ENCODE measurements around the gene GNAI3. TPM values are rescaled to one million over a fixed set of nuclear protein-coding genes. Genes with fewer than 3 reads are reported as not detected.

The GNAI3 gene
- total and polyA plus RNA-seq, 2 donors (not counting 1 experiment from before 2014, with no cell fraction given) = 11.4 to 14.4 TPM

GRCh38 chr1:109661391-109661790 is 113.0 kb downstream of the GNAI3 start:
- H3K4me1 ChIP-seq (ENCODE audit: control insufficient read depth, extremely low read depth, insufficient read depth, low read length) = peaks cover 3% of the 10 kb centered on the region
- no peaks in the 10 kb centered on the region for H3K79me2 ChIP-seq (ENCODE audit: control insufficient read depth, insufficient read depth, low read length)
- no peaks in the 10 kb centered on the region for H3K27me3 ChIP-seq (ENCODE audit: control insufficient read depth, insufficient read depth, low read length)
- H3K27ac ChIP-seq (ENCODE audit: insufficient read depth, low read length) = no peak overlapping the region
- no peaks in the 10 kb centered on the region for H4K20me1 ChIP-seq (ENCODE audit: control insufficient read depth, extremely low read depth, insufficient read depth, low read length)
- no peaks in the 10 kb centered on the region for H3K36me3 ChIP-seq (ENCODE audit: control insufficient read depth, insufficient read depth, low read length)
- TF ChIP-seq, protein P1, sequence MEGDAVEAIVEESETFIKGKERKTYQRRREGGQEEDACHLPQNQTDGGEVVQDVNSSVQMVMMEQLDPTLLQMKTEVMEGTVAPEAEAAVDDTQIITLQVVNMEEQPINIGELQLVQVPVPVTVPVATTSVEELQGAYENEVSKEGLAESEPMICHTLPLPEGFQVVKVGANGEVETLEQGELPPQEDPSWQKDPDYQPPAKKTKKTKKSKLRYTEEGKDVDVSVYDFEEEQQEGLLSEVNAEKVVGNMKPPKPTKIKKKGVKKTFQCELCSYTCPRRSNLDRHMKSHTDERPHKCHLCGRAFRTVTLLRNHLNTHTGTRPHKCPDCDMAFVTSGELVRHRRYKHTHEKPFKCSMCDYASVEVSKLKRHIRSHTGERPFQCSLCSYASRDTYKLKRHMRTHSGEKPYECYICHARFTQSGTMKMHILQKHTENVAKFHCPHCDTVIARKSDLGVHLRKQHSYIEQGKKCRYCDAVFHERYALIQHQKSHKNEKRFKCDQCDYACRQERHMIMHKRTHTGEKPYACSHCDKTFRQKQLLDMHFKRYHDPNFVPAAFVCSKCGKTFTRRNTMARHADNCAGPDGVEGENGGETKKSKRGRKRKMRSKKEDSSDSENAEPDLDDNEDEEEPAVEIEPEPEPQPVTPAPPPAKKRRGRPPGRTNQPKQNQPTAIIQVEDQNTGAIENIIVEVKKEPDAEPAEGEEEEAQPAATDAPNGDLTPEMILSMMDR (conservative IDR thresholded peaks at IDR 0.05 in 1 of 2, IDR thresholded peaks at IDR 0.05 in 1 of 2; ENCODE audit: low read depth in 1 of 2, low read length in 2 of 2) = no peak
- no peak for TF ChIP-seq EZH2 (IDR thresholded peaks at IDR 0.05; ENCODE audit: low read length, missing control alignments)
- no peak overlapping the region for H2AFZ ChIP-seq (ENCODE audit: low read length)
- DNase-seq (ENCODE audit: low read depth in 2 of 2) = no peak
- no peak overlapping the region for H3K4me2 ChIP-seq (ENCODE audit: extremely low read depth, insufficient read depth, low read length)
- H3K9me3 ChIP-seq (ENCODE audit: control insufficient read depth, insufficient read depth, low read depth, low read length) = no peaks in the 10 kb centered on the region
- H3K4me3 ChIP-seq (replicated peaks in 1 of 4; ENCODE audit: control extremely low read depth in 1 of 4, insufficient read depth in 1 of 4, low read depth in 3 of 4, low read length in 4 of 4) = no peak overlapping the region
- no peak overlapping the region for H3K9ac ChIP-seq (ENCODE audit: insufficient read depth, low read length)

DNA sequence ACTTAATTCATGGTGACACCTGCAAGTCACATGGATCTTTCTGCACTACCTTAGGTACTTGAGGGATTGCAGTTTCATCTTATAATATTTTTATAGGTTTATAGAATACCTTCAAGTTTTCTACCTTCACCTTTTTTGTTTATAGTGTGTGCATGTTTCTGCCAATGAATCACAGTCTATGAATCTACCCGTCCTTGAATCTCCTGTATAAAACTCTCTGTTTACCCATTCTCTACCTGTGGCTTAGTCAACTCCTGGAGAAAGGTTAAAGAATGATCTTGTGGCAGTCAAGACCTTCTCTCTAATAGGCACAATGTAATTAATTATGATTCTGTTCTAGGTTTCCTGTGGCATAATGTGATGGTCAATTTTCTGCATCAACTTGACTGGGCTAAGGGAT is 116.3 kb downstream of the GNAI3 start:
- H3K36me3 ChIP-seq (ENCODE audit: control insufficient read depth, insufficient read depth, low read length) = no peaks in the 10 kb centered on the region
- no peak overlapping the region for H2AFZ ChIP-seq (ENCODE audit: low read length)
- H3K27ac ChIP-seq (ENCODE audit: insufficient read depth, low read length) = no peak overlapping the region
- peaks cover 3% of the 10 kb centered on the region for H3K4me1 ChIP-seq (ENCODE audit: control insufficient read depth, extremely low read depth, insufficient read depth, low read length)
- H3K9ac ChIP-seq (ENCODE audit: insufficient read depth, low read length) = no peak overlapping the region
- no peak overlapping the region for H3K4me3 ChIP-seq (replicated peaks in 1 of 4; ENCODE audit: control extremely low read depth in 1 of 4, insufficient read depth in 1 of 4, low read depth in 3 of 4, low read length in 4 of 4)
- no peaks in the 10 kb centered on the region for H4K20me1 ChIP-seq (ENCODE audit: control insufficient read depth, extremely low read depth, insufficient read depth, low read length)
- DNase-seq (ENCODE audit: low read depth in 2 of 2) = no peak
- TF ChIP-seq, protein P1 (conservative IDR thresholded peaks at IDR 0.05 in 1 of 2, IDR thresholded peaks at IDR 0.05 in 1 of 2; ENCODE audit: low read depth in 1 of 2, low read length in 2 of 2) = no peak
- TF ChIP-seq EZH2 (IDR thresholded peaks at IDR 0.05; ENCODE audit: low read length, missing control alignments) = no peak
- H3K27me3 ChIP-seq (ENCODE audit: control insufficient read depth, insufficient read depth, low read length) = no peaks in the 10 kb centered on the region
- H3K9me3 ChIP-seq (ENCODE audit: control insufficient read depth, insufficient read depth, low read depth, low read length) = no peaks in the 10 kb centered on the region
- no peaks in the 10 kb centered on the region for H3K79me2 ChIP-seq (ENCODE audit: control insufficient read depth, insufficient read depth, low read length)
- H3K4me2 ChIP-seq (ENCODE audit: extremely low read depth, insufficient read depth, low read length) = no peak overlapping the region

DNA sequence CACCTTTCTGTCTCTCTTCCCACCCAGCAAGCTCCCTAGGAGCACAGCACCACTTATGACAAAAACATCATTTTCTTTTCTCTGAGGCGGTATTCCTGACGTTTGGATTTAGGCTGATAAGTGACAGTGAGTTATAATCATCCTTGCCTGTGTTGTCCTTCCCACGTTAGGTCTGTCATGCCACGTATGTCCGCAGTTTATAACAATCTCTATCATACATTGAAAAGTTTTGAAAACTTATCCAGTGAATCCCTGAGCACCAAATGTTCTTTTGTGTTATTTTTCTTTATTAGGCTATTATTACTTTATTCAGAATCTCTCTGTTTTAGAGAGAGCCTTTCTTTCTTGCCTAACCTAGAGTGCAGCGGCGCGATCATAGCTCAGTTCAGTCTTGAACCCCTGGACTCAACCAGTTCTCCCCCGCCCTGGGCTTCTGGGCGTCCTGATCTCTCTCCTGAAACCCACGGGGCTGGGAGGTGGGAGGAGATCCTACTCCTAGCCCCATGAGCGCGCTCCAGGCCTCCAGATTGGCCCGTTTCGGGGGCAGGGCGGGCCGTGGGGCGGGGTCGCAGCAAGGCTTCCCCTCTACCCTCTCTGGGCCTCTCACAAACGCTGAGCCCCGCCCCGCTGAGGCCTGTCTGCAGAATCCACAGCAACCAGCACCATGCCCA is 119.2 kb downstream of the GNAI3 start, which contains the start of gene GSTM2:
TSS of gene GSTM2 (plus strand) at position 606 of the 671 bp plus-strand sequence. CDS start at position 665, 59 bp downstream.
- Histone ChIP-seq H3K4me2 (ENCODE audit: extremely low read depth, insufficient read depth, low read length) (peak within 1 kb of the TSS; percentile 83), H3K4me3 (replicated peaks in 1 of 4; ENCODE audit: control extremely low read depth in 1 of 4, insufficient read depth in 1 of 4, low read depth in 3 of 4, low read length in 4 of 4) (peak within 1 kb of the TSS; percentile 40 to 64 (median 53)), H2AFZ (ENCODE audit: low read length) (peak within 1 kb of the TSS; percentile 77), H3K36me3 (ENCODE audit: control insufficient read depth, insufficient read depth, low read length) (no peaks in the 10 kb centered on the region), H3K27ac (ENCODE audit: insufficient read depth, low read length) (no peak within 1 kb of the TSS), H3K79me2 (ENCODE audit: control insufficient read depth, insufficient read depth, low read length) (no peaks in the 10 kb centered on the region), H3K9me3 (ENCODE audit: control insufficient read depth, insufficient read depth, low read depth, low read length) (no peaks in the 10 kb centered on the region), H4K20me1 (ENCODE audit: control insufficient read depth, extremely low read depth, insufficient read depth, low read length) (no peaks in the 10 kb centered on the region), H3K27me3 (ENCODE audit: control insufficient read depth, insufficient read depth, low read length) (no peaks in the 10 kb centered on the region), H3K4me1 (ENCODE audit: control insufficient read depth, extremely low read depth, insufficient read depth, low read length) (peaks cover 3% of the 10 kb centered on the region), H3K9ac (ENCODE audit: insufficient read depth, low read length) (no peak within 1 kb of the TSS)
- DNase-seq (ENCODE audit: low read depth in 2 of 2) = peak; percentile 84 to 86
- TF ChIP-seq EZH2 (IDR thresholded peaks at IDR 0.05; ENCODE audit: low read length, missing control alignments) = no peak
- TF ChIP-seq, protein P1 (conservative IDR thresholded peaks at IDR 0.05 in 1 of 2, IDR thresholded peaks at IDR 0.05 in 1 of 2; ENCODE audit: low read depth in 1 of 2, low read length in 2 of 2) = no peak

Other genes starting within 250 kb of the GNAI3 start
- gene MYBPHL, start 241.6 kb upstream of the GNAI3 start, total RNA-seq = not detected in 2 replicates
- gene MYBPHL, start 241.6 kb upstream of the GNAI3 start, polyA plus RNA-seq = not detected in 2 replicates
- gene SORT1, start 150.7 kb upstream of the GNAI3 start, total RNA-seq = 12.8 and 37.5 TPM in 2 replicates
- gene SORT1, start 150.7 kb upstream of the GNAI3 start, polyA plus RNA-seq = 17.0 and 27.5 TPM in 2 replicates
- gene PSMA5, start 122.2 kb upstream of the GNAI3 start, total RNA-seq = 39.0 and 41.0 TPM in 2 replicates
- gene PSMA5, start 122.2 kb upstream of the GNAI3 start, polyA plus RNA-seq = 142 and 145 TPM in 2 replicates
- gene SYPL2, start 82.1 kb upstream of the GNAI3 start, total RNA-seq = 0.26 and 1.7 TPM in 2 replicates
- 1.8 and 1.9 TPM in 2 replicates for gene SYPL2, start 82.1 kb upstream of the GNAI3 start, polyA plus RNA-seq
- 1.5 and 2.0 TPM in 2 replicates for gene ATXN7L2, start 64.7 kb upstream of the GNAI3 start, total RNA-seq
- gene ATXN7L2, start 64.7 kb upstream of the GNAI3 start, polyA plus RNA-seq = 0.86 and 1.6 TPM in 2 replicates
- 5.1 and 6.6 TPM in 2 replicates for gene CYB561D1, start 54.5 kb upstream of the GNAI3 start, total RNA-seq
- gene CYB561D1, start 54.5 kb upstream of the GNAI3 start, polyA plus RNA-seq = 4.7 and 5.1 TPM in 2 replicates
- 1.8 and 2.5 TPM in 2 replicates for gene AMIGO1, start 38.9 kb upstream of the GNAI3 start, total RNA-seq
- gene AMIGO1, start 38.9 kb upstream of the GNAI3 start, polyA plus RNA-seq = 0.40 and 0.57 TPM in 2 replicates
- gene GPR61, start 8.7 kb upstream of the GNAI3 start, total RNA-seq = 0.26 TPM in 1 of 2 replicates, not detected in the other
- gene GPR61, start 8.7 kb upstream of the GNAI3 start, polyA plus RNA-seq = 0.01 TPM in 1 of 2 replicates, not detected in the other
- gene GNAT2, start 71.0 kb downstream of the GNAI3 start, total RNA-seq = under 0.01 and 0.17 TPM in 2 replicates
- gene GNAT2, start 71.0 kb downstream of the GNAI3 start, polyA plus RNA-seq = 0.22 and 0.35 TPM in 2 replicates
- 40.6 and 51.9 TPM in 2 replicates for gene AMPD2, start 71.2 kb downstream of the GNAI3 start, total RNA-seq
- gene AMPD2, start 71.2 kb downstream of the GNAI3 start, polyA plus RNA-seq = 23.0 and 31.1 TPM in 2 replicates
- 10.5 and 17.7 TPM in 2 replicates for gene GSTM4, start 107.5 kb downstream of the GNAI3 start, total RNA-seq
- gene GSTM4, start 107.5 kb downstream of the GNAI3 start, polyA plus RNA-seq = 30.5 and 30.8 TPM in 2 replicates
- gene GSTM2, start 119.4 kb downstream of the GNAI3 start, total RNA-seq = 21.1 and 28.2 TPM in 2 replicates
- 67.7 and 71.1 TPM in 2 replicates for gene GSTM2, start 119.4 kb downstream of the GNAI3 start, polyA plus RNA-seq
- gene GSTM1, start 139.2 kb downstream of the GNAI3 start, total RNA-seq = 14.4 TPM in 1 of 2 replicates, not detected in the other
- gene GSTM1, start 139.2 kb downstream of the GNAI3 start, polyA plus RNA-seq = 0.55 and 38.0 TPM in 2 replicates
- 16.4 and 21.6 TPM in 2 replicates for gene GSTM5, start 163.6 kb downstream of the GNAI3 start, total RNA-seq
- 6.1 and 7.5 TPM in 2 replicates for gene GSTM5, start 163.6 kb downstream of the GNAI3 start, polyA plus RNA-seq
- gene GSTM3, start 192.4 kb downstream of the GNAI3 start, total RNA-seq = 37.0 and 51.4 TPM in 2 replicates
- gene GSTM3, start 192.4 kb downstream of the GNAI3 start, polyA plus RNA-seq = 90.0 and 207 TPM in 2 replicates
- not detected in 2 replicates for gene EPS8L3, start 215.3 kb downstream of the GNAI3 start, total RNA-seq
- gene EPS8L3, start 215.3 kb downstream of the GNAI3 start, polyA plus RNA-seq = not detected in 2 replicates